ENCODE measurements around the gene KCNQ1.

Gene KCNQ1

GRCh38 chr11:2708757-2709281 is 264.0 kb downstream of the KCNQ1 start:
- DNase-seq, result no peak

DNA sequence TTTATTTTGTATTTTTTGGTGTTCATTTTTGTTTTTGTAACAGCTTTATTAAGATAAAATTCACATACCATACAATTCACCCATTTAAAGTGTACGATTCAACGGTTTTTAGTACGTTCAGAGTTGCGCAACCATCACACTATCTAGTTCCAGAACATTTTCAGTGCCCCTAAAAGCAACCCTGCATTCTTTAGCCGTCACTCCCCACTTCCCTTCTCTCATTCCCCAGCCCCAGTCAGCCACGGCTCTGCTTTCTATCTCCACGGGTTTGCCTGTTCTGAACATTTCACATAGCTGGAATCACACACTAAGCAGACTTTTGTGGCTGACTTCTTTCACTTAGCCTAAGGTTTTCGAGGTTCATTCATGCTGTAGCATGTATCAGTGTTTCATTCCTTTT is 264.6 kb downstream of the KCNQ1 start:
- DNase-seq, result no peak

- DNase-seq, result no peak
Observed at GRCh38 chr11:2711161-2711560, 266.4 kb downstream of the KCNQ1 start.

GRCh38 chr11:2713094-2713493 is 268.3 kb downstream of the KCNQ1 start:
- DNase-seq, result no peak

- DNase-seq, result no peak
Observed at GRCh38 chr11:2713661-2714462, 269.1 kb downstream of the KCNQ1 start.

GRCh38 chr11:2714463-2714800 is 269.6 kb downstream of the KCNQ1 start:
- no peak for DNase-seq

GRCh38 chr11:2714871-2715270 is 270.1 kb downstream of the KCNQ1 start:
- no peak for DNase-seq

DNA sequence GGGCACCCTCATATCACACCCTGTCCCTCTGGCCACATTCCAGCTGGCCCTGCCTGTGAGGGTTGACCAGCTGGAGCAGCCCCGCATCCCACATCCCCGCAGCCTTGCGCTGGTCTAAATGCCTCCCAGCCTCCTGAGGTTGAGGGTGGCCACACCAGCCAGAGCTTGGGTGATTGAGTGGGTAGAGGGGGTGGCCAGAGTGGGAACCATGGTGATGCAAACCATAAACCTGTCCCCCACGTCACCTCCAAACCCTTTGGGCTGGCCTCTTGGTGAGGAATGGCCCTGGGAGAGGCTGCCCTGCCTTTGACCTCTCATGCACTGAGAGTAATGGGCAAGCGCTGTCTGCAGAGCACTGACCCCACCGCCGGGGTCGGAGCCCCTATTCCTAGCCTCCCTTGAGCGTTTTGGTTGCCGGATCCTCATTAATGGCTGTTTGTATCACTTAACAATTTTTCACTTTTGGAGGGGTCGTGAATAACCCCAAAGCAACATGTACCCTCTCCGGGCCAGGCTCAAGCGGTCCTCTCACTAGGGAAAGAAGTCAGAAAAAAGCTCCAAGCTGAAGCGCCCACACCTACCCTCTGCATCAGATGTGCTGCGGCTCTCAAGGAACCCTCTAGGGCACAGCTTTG is 271.0 kb downstream of the KCNQ1 start:
- DNase-seq, result no peak

DNA sequence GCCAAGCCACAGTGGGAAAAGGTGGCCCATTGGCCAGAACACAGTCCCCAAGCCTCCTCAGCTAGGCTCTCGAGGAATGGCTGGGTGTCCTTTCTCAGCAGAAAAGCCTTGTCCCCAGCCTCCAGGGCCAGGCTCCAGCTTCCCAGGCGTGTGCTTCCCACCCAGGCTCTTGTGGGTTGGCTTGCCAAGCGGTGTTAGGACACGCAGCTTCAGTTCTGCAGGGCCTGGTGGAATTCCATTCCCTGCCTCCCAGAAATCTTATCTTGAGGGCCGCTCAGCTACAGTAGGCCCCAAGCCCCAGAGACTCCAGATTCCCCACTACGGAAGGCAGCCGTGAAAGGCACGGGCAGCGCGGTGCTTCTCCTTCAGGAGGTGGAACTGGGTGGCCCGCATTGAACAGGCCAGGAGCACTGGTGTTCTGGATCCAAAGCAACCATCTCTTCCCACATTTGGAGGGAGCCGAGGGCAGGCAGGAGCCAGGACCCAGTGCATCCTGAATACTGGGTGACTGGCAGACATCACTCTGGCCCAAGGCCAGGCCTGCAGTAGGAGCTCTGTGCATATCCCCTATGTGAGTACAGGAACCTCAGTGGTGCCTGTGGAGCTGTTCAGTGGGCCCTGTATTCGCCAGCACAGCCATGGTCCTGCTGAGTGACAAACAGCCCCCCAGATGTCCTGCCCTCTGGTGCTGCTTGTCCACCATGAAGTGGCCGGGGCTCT is 271.7 kb downstream of the KCNQ1 start:
- no peak for DNase-seq

GRCh38 chr11:2717561-2718325 is 272.9 kb downstream of the KCNQ1 start:
- no peak for DNase-seq

GRCh38 chr11:2718817-2719438 is 274.1 kb downstream of the KCNQ1 start:
- DNase-seq, result no peak

DNA sequence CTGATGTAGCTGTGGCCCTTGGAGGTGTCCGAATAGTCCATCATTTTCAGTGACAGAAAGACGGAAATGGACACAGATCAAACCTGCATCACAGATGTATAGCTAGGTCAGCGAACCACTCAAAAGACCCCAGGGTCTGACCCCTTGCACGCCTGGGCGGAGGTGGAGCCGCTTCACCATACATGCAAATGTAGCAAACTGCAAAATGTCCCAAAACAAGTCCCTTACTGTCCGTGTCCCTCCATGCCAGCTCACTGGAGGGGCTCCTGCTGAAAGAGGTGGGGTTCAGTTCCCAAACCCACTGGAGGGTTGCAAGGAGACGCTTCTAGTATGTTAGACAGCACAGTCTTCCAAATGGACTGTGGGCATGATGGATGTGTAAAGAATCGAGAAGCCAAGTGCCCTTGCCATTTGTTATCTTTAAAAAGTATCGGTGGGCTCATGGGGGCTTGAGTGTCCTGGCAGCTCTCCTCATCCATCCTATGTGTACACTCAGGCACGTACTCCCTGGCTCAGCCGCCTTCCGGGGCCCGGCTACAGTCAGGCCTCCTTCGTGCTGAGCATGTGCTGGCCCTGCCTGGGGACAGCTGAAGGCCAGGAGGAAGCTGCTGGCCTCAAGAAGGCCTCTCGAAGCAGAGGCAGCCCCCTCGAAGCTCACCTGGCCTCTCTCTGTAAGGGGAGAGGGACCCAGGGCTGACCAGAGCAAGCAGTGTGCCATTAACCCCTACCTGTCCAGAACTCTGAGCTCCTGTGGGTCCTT is 275.2 kb downstream of the KCNQ1 start:
- DNase-seq, result no peak

DNA sequence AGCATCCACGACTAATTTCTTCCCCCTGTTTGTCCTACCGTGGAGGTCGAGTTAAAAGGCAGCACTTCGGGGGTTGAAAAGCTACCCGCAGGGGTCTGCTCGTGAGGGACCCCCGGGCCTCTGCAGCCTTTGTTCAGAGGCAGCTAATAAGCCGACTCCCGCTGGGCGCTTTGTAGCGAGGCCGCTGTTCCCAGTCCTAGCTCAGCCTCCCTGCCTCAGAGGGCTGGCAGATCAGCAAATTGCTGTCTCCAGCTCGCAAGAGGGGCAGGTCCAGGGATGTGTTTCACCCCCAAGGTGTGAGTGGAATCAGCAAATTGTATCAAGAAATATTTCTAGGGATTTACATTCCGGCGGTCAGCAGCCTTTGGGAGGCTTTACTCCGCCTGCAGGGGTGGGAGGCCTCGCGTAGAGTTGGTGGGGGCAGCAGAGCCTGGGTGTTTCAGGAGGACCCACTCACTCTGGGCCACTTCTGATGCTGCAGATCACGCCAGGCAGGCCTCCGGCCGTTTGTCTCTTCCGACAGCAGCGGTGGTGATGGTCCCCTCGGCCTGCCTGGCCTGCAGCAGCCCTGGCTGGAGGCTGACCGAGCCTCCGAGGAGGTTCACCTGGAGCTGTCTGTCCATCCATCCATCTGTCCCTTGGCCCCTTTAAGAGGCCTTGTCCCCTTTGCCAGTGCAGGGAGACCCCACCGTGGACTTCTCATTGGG is 276.6 kb downstream of the KCNQ1 start:
- no peak for DNase-seq

DNA sequence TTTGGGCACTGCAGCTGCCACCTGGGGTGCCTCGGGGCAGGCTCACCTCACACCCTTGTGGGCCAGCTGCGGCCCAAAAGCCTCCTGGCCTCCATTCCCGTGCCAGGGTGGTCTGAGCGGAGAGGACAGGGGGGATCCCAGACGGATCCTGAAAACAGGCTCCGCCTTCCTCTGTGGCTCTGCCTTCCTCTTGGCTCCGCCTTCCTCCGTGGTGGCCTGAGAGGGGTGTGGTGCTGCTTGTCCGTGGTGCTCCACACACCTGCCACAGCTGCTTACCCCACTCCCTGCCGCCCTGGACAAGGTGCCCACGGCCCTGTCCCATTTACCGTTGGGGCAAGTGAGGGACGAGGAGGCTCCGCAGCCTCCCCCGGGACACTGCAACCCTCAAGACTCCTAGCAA is 278.1 kb downstream of the KCNQ1 start:
- DNase-seq, result no peak

- DNase-seq, result no peak
Observed at GRCh38 chr11:2724104-2724503, 279.3 kb downstream of the KCNQ1 start.

DNA sequence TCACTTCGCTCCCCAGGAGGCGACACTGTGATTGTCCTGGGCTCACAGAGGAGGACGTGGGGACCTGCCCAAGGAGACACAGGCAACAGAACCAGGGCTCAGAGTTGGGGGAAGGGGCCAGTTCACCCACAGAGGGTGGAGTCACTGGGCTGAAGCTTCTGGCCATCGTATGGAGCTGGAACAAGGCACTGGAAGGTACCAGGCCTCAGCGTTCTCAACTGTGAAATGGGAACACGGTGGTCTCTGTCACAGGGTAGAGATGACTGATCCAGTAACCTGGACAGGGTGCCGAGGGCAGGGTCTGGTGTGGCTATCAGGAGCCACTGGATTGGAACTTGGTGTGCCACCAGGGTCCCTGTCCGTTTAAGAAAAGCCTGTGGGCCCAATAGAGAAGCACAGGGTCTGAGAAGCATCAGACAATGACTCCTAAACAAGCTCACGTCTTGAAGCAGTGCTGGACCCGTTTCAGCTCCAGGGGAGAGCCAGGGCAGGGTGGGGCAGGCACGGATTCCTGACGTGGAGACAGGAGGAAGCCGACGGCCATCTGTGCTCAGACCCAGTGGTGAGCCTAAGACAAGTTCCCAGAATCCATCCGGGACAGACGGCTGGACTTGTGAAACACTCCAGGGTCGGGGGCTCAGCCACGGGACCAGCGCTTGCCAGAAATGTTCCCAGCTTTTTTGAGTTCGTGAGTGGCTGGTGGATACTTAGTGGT is 280.0 kb downstream of the KCNQ1 start:
- no peak for DNase-seq

DNA sequence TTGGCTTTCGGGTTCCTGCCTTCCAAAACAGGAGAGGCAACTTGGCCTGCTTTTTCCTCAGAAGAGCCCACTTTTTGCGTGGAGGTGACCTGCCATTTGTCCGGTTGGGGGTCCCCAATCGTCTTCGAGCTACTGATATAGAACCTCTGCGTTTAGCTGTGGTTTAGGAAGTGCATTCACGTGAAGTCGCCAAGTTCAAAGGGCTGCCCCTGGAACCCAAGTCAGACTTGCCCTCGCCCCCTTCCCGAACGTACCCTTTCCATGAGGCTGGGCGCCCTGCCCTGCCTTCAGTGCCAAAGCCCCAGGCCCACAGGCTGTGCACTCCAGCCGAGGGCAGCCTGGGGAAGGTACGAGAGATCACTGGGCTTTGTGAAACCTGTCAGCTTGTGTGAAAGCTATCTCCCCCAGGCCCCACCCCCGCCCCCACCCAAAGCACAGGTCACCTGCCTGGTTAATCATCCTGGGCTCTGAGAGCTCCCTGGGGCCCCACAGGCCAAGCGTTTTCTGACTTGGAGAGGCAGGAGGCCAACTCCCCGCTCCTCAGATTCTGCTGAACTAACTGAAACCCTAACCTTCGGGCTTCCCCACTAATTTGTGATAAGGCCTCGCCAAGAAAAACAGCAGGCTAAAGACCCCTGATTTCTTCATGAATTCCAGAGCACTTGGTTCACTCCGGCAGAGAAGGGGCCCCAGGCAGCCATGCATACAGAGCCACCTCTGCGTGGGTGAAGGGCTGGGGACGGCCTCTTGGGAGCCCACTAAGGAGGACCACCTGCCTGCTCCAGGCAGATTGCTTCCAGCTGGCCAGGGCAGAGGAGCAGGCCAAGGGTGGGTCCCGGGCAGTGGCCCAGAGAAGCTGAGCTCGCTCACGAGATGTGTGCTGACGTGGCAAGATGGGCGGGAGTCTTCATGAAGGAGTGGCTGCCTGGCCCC is 280.8 kb downstream of the KCNQ1 start:
- no peak for DNase-seq

- DNase-seq, result no peak
Observed at GRCh38 chr11:2726964-2727363, 282.2 kb downstream of the KCNQ1 start.

GRCh38 chr11:2728128-2728662 is 283.4 kb downstream of the KCNQ1 start:
- no peak for DNase-seq

All from activated naive CD4-positive, alpha-beta T cell (primary cell).